Kidney epithelial cell (primary cell): ENCODE results near the gene OR1F1. TPM values are rescaled to one million over a fixed set of nuclear protein-coding genes. Genes with fewer than 3 reads are reported as not detected.
A peak's percentile ranks its signal among the peaks of the same experiment; 100 is the strongest.

Experiments used
- DNase-seq: peaks from one replicate; pipeline ENCODE4 v3.0.0-alpha.2; 2010; ENCODE audit warnings: low read depth
- H3K27me3 ChIP-seq: 2 replicates; pipeline ENCODE4 v1.6.0; 2011; ENCODE audit warnings: low read length; ENCODE audit not compliant: control insufficient read depth, insufficient read depth
- H3K36me3 ChIP-seq: 2 replicates; pipeline ENCODE4 v1.5.1; 2011; ENCODE audit warnings: low read length; ENCODE audit not compliant: control insufficient read depth, insufficient read depth
- H3K4me3 ChIP-seq: 2 replicates; pipeline ENCODE4 v1.5.1; 2011; ENCODE audit warnings: low read depth, mild to moderate bottlenecking, control low read depth, low read length
- total RNA-seq: library from RNA; depleted of rRNA; stranded (reverse); fragments of >200 nt; gene quantifications from 2 replicates; pipeline ENCODE4 v1.2.3, GENCODE V29; 2015
- TF ChIP-seq, protein P1 (sequence below): IDR thresholded peaks from 2 replicates; pipeline ENCODE4 v1.5.1; 2011; ENCODE audit warnings: mild to moderate bottlenecking, moderate library complexity, low read length, control low read depth, inconsistent platforms; ENCODE audit not compliant: insufficient read depth, poor library complexity, severe bottlenecking

The OR1F1 gene
- total RNA-seq, 1 donor from 2014 or later: not detected

DNA sequence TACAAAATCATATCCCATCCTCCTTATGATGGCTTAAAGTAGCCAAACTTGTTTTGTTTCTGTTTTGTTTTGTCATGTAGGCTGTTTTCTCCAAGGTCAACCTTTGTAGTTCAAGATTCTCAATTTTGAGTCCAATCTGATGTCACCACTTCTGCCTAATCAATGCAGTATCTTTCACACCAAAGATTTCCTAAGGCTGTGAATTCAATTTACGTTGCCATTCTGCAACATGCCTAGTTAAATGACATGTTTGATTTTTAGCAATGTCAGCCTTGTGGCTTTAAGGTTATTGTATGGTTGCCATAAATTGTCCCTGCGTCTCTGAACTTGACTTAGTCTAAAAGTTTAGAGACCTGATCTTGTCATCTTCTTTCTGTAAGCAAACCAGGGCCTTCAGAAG lies 32.8 kb upstream of the OR1F1 start:
- Histone ChIP-seq H3K4me3 (no peak overlapping the region), H3K27me3 (no peaks in the 10 kb centered on the region), H3K36me3 (no peaks in the 10 kb centered on the region)
- TF ChIP-seq, protein P1, sequence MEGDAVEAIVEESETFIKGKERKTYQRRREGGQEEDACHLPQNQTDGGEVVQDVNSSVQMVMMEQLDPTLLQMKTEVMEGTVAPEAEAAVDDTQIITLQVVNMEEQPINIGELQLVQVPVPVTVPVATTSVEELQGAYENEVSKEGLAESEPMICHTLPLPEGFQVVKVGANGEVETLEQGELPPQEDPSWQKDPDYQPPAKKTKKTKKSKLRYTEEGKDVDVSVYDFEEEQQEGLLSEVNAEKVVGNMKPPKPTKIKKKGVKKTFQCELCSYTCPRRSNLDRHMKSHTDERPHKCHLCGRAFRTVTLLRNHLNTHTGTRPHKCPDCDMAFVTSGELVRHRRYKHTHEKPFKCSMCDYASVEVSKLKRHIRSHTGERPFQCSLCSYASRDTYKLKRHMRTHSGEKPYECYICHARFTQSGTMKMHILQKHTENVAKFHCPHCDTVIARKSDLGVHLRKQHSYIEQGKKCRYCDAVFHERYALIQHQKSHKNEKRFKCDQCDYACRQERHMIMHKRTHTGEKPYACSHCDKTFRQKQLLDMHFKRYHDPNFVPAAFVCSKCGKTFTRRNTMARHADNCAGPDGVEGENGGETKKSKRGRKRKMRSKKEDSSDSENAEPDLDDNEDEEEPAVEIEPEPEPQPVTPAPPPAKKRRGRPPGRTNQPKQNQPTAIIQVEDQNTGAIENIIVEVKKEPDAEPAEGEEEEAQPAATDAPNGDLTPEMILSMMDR: no peak
- no peak for DNase-seq

DNA sequence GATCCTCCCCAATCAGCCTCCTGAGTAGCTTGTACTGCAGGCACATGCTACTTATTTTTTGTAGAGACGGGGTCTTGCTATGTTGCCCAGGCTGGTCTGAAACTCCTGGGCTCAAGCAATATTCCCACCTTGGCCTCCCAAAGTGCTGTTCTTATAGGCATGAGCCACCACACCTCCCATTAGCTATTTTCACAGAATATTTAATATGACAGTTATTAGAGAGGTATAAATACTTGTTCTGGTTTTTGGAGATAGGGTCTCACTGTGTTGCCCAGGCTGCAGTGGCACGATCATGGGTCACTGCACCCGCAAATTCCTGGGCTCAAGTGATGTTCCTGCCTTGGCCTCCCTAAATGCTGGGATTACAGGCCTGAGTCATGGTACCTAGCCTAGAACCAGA lies 32.0 kb upstream of the OR1F1 start:
- Histone ChIP-seq H3K36me3 (no peaks in the 10 kb centered on the region), H3K27me3 (no peaks in the 10 kb centered on the region), H3K4me3 (no peak overlapping the region)
- TF ChIP-seq, protein P1: no peak
- no peak for DNase-seq

DNA sequence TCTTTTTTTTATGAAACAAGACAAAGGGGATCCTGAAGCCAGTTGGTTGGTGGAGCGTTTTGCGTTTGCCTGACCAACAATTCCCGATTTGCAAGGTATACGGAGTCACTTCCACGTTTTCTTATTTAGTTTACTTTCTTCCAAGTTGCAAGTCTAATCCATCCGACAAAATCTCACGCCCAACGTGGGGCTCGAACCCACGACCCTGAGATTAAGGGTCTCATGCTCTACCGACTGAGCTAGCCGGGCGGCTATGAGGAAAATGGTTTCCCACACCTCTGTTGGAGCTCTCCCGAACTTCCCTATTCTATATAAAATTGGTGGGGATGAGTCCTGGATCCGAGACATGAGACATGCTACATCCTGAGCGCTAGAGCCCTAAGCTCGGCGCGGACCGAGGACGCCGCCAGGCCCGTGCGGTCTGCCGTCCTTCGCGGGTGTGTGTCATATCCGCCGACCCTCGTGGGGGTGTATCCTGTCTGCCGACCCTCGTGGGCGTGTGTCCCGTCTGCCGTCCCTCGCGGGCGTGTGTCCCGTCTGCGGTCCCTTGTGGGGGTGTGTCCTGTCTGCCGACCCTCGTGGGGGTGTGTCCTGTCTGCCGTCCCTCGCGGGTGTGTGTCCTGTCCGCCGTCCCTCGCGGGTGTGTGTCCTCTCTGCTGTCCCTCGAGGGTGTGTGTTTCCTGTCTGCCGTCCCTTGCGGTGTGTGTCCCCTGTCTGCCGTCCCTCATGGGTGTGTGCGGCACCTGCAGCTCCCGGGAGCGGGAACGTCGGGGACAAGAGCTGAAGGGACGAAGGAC lies 30.6 kb upstream of the OR1F1 start:
- Histone ChIP-seq H3K27me3 (no peaks in the 10 kb centered on the region), H3K4me3 (peak overlapping the region; percentile 68), H3K36me3 (no peaks in the 10 kb centered on the region)
- TF ChIP-seq, protein P1: no peak
- DNase-seq: peak; percentile 63

DNA sequence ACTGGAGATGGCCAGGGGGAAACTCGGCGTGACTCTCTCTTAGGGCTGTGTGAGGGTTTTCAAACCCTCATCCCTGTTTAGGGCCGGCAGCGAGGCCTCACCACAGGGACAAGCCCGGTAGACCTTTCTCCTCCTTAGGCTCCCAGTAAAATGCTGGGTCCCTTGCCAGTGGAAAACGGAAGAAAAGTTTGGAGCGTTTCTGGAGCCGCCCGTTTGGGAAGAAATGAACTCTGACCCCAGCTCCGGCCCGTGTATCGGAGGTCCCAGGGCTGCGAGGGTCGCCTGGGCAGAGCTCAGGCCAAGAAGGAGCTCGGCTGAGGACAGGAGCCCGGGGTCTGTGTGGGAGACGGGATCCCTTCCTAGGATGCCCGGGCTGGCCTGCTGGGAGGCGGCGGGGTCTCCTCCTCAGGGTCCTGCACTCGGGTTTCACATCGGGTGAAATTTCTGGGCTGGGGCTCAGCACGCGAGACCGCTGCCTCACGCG lies 29.9 kb upstream of the OR1F1 start:
- Histone ChIP-seq H3K27me3 (no peaks in the 10 kb centered on the region), H3K4me3 (peak overlapping the region; percentile 68), H3K36me3 (no peaks in the 10 kb centered on the region)
- TF ChIP-seq, protein P1: no peak
- no peak for DNase-seq

DNA sequence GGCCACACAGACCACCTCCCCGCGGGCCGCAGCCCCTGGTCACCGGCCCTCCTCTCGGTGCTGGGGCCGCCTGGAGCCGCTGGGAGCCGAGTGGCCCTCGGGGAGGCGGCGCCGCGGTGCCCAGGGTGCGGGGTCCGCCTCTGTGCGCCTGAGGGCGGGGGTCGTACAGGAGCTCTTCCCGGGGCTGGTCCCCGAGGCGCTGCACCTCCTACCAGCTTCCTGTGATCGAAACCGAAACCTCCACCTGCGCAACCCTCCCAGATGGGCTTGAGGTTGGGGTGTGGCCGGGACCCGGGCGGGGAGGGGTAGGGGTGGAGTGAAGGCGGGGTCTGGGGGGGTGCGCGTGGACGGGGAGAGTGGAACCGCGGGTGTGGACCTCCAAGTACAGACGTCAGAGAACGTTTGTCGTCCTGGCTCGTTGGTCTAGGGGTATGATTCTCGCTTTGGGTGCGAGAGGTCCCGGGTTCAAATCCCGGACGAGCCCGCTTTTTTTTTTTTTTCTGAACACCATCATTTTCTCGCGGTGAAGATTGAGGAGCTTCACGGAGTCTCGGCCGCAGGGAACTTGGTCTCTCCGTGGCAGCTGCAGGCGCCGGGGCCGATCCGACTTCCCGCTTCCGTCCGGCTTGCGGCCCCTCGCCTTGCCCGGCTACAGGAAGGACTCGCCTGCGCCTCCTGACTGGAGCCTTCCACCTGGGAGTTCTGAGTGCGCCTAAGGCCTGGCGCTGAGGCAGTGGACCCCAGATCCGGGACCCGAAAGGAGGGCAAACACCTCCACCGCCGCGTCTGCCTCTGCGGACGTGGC lies 29.3 kb upstream of the OR1F1 start:
- TF ChIP-seq, protein P1: no peak

More for the DNA sequence above, 29.3 kb upstream of the OR1F1 start:
- DNase-seq: peak; percentile 42
- Histone ChIP-seq H3K27me3 (no peaks in the 10 kb centered on the region), H3K36me3 (no peaks in the 10 kb centered on the region), H3K4me3 (peak overlapping the region; percentile 68)
